ENCODE data around the gene HBG2. TPM values are rescaled to one million over a fixed set of nuclear protein-coding genes. Genes with fewer than 3 reads are reported as not detected.
A peak's percentile ranks its signal among the peaks of the same experiment; 100 is the strongest.

HBG2 gene
- total and polyA plus RNA-seq, 9 of the 15 experiments (the other 6 are each of a cell fraction or from before 2014, with no cell fraction given) = 1,626 to 58,619 (median 10,515) TPM

DNA sequence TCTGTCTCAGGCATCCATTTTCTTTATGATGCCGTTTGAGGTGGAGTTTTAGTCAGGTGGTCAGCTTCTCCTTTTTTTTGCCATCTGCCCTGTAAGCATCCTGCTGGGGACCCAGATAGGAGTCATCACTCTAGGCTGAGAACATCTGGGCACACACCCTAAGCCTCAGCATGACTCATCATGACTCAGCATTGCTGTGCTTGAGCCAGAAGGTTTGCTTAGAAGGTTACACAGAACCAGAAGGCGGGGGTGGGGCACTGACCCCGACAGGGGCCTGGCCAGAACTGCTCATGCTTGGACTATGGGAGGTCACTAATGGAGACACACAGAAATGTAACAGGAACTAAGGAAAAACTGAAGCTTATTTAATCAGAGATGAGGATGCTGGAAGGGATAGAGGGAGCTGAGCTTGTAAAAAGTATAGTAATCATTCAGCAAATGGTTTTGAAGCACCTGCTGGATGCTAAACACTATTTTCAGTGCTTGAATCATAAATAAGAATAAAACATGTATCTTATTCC lies 26.1 kb upstream of the HBG2 start (continued):
- TF ChIP-seq EZH2 (IDR thresholded peaks at IDR 0.05; ENCODE audit: borderline replicate concordance, low read depth, low read length) (no peak), PCBP2 (IDR thresholded peaks at IDR 0.05; ENCODE audit: low read depth, low read length, poor library complexity, severe bottlenecking) (no peak), LCOR (CRISPR knock-in tag; IDR thresholded peaks at IDR 0.05) (peak; percentile 96), ZNF24 (IDR thresholded peaks at IDR 0.05) (peak; percentile 49; the same call in 1 of the 2 replicates), ZFP36 (IDR thresholded peaks at IDR 0.05; ENCODE audit: low read depth, low read length, partially characterized antibody) (peak; percentile 28), HDAC6 (IDR thresholded peaks at IDR 0.05; ENCODE audit: low read depth, low read length) (no peak), PURB (CRISPR knock-in tag; IDR thresholded peaks at IDR 0.05; ENCODE audit: low read depth) (no peak), EP300 (IDR thresholded peaks at IDR 0.05; ENCODE audit: low read length) (peak; percentile 99), MTF1 (CRISPR knock-in tag; IDR thresholded peaks at IDR 0.05; ENCODE audit: borderline replicate concordance) (no peak), NFATC3 (IDR thresholded peaks at IDR 0.05) (no peak; the same call in 1 of the 2 replicates), RFX1 (IDR thresholded peaks at IDR 0.05) (peak; percentile 45), GATAD2B (IDR thresholded peaks at IDR 0.05; ENCODE audit: borderline replicate concordance) (peak; percentile 70), PHF20 (IDR thresholded peaks at IDR 0.05; ENCODE audit: partially characterized antibody) (no peak), SRSF7 (optimal IDR thresholded peaks at IDR 0.05; ENCODE audit: low read depth, low read length) (no peak), ZC3H8 (IDR thresholded peaks at IDR 0.05) (no peak), ZNF224 (CRISPR knock-in tag; IDR thresholded peaks at IDR 0.05) (no peak), MEF2A (IDR thresholded peaks at IDR 0.05; ENCODE audit: control insufficient read depth, low read depth, low read length) (peak; percentile 60), RBM17 (IDR thresholded peaks at IDR 0.05; ENCODE audit: borderline replicate concordance, low read depth, low read length) (no peak), CBFB (CRISPR knock-in tag; IDR thresholded peaks at IDR 0.05) (no peak), KHSRP (IDR thresholded peaks at IDR 0.05) (0 out of 2 replicates have a peak, but pooled peaks have one; percentile 53), ZNF583 (CRISPR knock-in tag; IDR thresholded peaks at IDR 0.05) (peak; percentile 90; the same call in 1 of the 2 replicates), TBP (optimal IDR thresholded peaks at IDR 0.05; ENCODE audit: low read depth, low read length) (no peak), POLR2A (conservative IDR thresholded peaks at IDR 0.05) (peak; percentile 44; the same call in 1 of the 2 replicates), ZNF589 (CRISPR knock-in tag; IDR thresholded peaks at IDR 0.05; ENCODE audit: low read depth) (peak; percentile 98), IFI16 (CRISPR knock-in tag; IDR thresholded peaks at IDR 0.05) (peak; percentile 79), POLR3A (IDR thresholded peaks at IDR 0.05; ENCODE audit: borderline replicate concordance, extremely low read depth, insufficient read depth, insufficient read length) (no peak), NFYB (IDR thresholded peaks at IDR 0.05; ENCODE audit: extremely low read depth, insufficient read length) (no peak)
- TF ChIP-seq, protein P1, sequence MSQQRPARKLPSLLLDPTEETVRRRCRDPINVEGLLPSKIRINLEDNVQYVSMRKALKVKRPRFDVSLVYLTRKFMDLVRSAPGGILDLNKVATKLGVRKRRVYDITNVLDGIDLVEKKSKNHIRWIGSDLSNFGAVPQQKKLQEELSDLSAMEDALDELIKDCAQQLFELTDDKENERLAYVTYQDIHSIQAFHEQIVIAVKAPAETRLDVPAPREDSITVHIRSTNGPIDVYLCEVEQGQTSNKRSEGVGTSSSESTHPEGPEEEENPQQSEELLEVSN (IDR thresholded peaks at IDR 0.05; ENCODE audit: borderline replicate concordance in 1 of 2, extremely low read depth in 1 of 2, insufficient read depth in 1 of 2, insufficient read length in 1 of 2, low read depth in 1 of 2, low read length in 1 of 2, poor library complexity in 1 of 2, severe bottlenecking in 1 of 2) = no peak
- TF ChIP-seq, protein P2, sequence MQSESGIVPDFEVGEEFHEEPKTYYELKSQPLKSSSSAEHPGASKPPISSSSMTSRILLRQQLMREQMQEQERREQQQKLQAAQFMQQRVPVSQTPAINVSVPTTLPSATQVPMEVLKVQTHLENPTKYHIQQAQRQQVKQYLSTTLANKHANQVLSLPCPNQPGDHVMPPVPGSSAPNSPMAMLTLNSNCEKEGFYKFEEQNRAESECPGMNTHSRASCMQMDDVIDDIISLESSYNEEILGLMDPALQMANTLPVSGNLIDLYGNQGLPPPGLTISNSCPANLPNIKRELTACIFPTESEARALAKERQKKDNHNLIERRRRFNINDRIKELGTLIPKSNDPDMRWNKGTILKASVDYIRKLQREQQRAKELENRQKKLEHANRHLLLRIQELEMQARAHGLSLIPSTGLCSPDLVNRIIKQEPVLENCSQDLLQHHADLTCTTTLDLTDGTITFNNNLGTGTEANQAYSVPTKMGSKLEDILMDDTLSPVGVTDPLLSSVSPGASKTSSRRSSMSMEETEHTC (IDR thresholded peaks at IDR 0.05) = peak; percentile 93
- TF ChIP-seq, protein P3, sequence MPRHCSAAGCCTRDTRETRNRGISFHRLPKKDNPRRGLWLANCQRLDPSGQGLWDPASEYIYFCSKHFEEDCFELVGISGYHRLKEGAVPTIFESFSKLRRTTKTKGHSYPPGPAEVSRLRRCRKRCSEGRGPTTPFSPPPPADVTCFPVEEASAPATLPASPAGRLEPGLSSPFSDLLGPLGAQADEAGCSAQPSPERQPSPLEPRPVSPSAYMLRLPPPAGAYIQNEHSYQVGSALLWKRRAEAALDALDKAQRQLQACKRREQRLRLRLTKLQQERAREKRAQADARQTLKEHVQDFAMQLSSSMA (CRISPR knock-in tag; IDR thresholded peaks at IDR 0.05) = no peak
